HG03159 (cell line): ENCODE results near the gene IFT81.
"Not testable (repeated sequence)": the region's sequence is repeated elsewhere in the genome, so short reads cannot be mapped to it uniquely, and the experiment has no call there.

ENCODE experiments used
- ATAC-seq: cut with Tn5 transposase; IDR thresholded peaks from one replicate; pipeline ENCODE4 v1.9.1; 2021; ENCODE audit warnings: mild to moderate bottlenecking, moderate library complexity; ENCODE audit not compliant: unreplicated experiment

Gene IFT81

DNA sequence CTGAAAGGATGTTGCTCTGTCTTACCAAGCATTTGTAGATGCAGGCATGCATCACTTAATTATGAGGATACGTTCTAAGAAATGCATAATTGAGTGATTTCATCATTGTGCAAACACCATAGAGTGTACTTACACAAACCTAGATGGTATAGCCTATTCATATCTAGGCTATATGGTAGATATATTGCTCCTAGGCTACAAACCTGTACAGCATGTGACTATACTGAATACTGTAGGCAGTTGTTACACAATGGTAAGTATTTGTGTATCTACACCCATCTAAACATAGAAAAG lies 75.9 kb downstream of the IFT81 start:
- no peak for ATAC-seq

DNA sequence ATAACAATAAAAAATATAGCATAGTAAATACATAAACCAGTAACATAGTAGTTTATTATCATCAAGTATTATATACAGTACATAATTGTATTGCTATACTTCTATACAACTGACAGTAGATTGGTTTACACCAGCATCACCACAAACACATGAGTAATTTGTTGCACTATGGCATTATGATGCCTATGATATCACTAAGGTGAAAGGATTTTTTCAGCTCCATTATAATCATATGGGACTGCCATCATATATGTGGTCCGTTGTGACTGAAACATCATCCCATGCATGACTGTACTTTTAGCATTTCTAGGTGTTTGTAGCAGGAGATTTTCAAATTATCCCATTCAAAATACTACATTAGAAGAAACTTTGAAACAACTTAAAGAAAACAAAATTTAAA lies 77.8 kb downstream of the IFT81 start:
- no peak for ATAC-seq

DNA sequence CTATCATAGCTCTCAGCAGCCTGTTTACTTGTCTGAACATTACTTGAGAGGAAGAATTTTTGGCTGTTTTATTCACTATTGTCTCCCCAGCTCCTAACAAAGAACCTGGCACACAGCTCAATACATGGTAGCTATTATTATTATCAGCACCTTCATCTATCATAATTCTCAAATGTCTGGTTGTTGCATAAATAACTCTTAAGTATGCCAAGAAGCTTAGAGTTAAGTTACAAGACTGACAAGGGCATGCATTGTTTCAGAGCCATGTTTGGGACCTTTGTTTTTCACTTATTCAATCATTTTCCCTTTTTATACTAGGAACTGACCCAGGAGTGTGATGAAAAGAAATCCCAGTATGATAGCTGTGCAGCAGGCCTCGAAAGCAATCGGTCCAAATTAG lies 79.4 kb downstream of the IFT81 start:
- no peak for ATAC-seq

DNA sequence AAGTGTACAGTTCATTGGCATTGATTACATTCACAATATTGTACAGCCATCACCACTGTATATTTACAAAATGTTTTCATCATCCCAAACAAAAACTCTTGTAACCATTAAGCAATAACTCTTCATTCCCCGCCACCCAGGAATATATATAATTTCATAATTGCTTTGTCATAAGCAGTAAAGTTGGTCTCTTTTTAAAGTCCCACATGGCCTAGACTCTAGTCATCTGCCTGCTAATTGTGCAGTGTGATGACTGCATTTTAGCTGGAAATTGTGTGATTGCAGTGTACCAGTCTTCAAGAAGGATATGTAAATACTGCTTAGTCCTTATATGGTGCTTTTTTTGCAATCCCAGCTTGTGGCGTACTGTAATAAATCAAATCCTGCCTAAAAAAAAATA lies 81.8 kb downstream of the IFT81 start:
- ATAC-seq, result no peak

DNA sequence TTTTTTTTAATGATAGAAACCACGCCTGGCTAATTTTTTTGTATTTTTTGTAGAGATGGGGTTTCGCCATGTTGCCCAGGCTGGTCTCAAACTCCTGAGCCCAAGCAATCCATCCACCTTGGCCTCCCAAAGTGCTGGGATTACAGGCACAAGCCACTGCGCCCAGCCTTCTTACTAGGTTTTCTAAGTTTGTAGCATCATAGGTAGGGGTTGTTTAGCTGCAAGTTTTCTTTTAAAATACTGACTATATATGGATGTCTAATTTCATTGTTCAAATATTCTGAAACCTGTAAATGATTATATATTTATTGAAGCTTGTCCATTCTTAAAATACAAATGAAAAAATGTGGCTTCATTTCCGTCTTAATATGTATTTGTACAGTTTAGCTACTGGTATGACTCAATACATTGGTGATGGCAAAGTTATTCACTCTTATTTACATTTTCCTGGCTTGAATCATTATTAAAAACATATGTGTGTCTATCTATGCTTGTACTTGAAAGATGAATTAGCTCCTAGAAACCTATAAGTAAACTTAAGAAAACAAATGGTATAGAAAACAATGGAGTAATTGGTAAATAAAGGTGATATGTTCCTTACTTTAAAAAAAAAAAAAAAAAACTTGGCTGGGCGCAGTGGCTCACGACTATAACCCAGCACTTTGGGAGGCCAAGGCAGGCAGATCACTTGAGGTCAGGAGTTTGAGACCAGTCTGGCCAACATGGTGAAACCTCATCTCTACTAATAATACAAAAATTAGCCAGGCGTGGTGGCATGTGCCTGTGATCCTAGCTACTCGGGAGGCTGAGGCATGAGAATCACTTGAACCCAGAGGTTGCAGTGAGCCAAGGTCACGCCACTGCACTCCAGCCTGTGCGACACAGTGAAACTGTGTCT lies 87.7 kb downstream of the IFT81 start:
- ATAC-seq, result not testable (repeated sequence)

DNA sequence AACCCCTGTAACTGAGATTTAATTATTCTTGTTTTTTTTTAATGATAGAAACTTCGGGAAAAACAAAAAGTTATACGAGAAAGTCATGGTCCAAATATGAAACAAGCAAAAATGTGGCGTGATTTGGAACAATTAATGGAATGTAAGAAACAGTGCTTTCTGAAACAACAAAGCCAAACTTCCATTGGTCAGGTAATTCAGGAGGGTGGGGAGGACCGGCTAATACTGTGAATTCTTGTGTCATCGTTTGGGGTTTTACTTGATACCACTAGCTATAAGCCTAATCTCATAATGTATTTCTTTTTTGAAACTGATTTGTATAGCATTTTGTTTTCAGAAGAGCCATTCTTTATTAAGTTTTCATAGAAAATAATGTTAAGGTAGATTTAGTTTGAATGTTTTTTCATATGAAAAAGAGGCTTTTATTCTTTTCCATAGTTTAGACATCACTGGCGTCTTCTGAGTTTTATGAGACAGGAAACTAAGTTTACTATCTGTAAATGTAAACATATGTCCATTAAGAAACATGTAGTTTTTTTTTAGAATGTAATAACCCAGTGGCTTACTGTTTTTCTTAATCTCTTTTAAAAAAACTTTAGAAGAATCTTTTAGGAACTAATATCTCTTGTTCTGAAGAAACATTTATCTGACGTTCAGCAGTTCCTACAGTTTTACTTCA lies 94.0 kb downstream of the IFT81 start:
- ATAC-seq, result no peak

DNA sequence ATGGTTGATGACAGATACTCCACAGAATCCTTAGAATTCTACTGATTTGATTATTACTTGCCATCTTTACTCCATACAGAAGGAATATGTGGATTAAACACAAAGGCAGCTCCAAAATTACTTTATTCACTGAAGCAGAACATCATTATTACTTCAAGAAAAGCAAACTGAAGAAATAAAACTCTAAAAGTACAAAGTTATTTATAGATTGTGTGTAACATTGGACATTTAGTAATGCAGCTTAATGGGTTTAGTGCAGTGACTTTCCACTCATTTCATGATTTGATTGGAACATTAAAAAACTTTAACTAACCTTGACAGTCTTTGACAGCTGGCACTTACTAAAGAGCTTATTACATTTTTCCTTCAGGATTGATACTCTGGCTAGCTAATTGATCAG lies 97.9 kb downstream of the IFT81 start:
- ATAC-seq, result no peak

DNA sequence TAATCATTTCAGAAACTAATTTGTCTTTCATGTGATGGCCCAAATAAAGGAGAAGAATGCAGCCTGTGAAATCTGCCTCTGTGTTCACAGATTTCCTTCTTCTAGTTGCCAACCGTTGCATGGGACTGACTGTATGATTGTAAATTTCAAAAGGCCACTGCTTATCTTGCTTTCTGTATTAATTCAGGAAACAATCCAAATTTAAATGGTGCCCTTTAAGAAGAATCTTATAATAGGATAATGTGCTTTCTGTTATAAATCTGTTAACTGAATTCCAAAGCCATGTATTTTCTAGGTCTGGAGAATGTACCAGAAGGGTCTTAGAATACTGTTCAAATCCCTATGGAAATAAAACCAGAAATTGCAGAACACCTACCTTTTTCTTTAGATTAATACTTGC lies 98.3 kb downstream of the IFT81 start:
- ATAC-seq, result no peak

DNA sequence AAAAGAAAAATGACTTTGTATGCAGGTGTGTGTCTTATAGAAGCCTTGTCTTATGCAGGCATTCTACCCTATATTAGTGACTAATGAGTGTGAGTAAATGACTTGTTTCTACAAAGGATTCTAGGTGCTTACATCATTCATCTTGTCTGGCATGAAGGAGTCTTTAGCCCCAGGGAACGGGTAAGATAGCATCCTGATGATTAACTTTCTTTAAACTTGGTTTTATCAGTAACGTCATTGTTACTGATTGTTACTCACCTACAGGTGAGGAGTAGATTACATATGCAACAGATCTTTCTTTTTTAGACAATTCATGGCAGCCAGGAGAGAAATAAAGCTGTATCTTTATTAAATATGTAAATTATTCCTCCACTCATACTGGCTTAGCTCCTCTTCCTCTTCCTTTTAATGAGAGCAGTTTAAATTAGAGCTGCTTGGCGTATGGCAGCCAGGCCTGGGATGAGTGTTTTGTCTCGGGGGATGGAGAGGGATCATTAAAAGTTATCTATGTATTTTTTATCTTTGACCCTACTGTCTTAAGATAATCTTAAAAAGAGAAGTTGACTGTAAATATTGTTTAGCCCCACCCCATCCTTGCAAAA lies 99.7 kb downstream of the IFT81 start:
- no peak for ATAC-seq

DNA sequence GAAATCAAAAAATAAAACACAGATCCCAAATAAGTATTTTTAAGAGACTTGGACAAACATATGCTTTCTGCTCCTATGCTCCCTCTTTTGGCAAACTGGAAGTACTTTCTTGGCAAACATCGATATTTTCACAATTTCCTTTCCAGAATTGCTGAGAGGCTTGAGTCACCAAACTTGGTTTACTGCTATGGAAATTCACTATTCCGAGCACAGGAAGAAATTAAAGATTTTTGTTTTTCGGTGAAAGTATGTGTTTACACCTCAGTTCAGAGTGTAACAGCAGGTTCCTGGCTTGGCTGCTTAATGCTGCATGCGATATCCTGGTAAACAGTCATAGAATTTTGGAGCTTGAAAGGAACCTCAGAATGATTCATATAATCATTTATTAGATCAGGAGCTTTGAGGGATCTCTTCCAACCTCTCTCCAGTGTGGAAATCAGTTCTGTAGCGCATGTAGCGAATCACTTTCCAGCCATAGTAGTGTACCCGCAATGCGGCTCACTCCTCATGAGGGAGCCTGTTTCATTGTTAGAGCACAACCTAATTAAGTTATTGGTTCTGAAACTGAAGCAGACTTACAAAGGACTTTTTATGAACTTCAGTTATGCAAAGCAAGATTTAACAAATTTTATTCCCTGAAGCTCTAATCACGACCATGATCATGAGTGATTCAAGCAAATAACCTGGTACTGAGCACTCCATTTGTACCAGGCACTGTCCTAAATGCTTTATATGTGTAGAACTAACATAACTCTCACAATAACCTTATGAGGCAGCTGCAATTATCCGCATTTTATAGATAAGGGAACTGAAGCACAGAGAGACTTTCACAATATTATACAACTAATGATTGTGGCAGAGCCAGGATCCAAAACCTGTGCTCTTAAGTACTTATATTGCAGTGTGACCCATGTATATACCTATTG lies 100.5 kb downstream of the IFT81 start:
- ATAC-seq, result no peak

DNA sequence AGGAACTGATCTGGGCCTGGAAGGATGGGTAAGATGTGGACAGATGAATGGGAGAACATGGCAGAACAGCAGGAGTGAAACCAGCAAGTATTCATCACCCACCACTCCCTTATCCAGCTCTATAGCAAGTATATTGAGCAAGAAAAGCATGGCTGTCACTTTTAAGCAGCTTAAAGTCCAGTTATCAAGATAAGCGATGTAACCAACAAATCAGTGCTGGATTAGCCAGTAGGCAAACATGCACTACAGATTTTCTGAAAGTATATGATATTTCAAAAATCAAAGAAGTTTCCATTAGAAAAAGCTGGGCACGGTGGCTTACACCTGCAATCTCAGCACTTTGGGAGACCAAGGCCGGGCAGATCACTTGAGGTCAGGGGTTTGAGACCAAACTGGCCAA lies 103.0 kb downstream of the IFT81 start:
- ATAC-seq, result no peak

DNA sequence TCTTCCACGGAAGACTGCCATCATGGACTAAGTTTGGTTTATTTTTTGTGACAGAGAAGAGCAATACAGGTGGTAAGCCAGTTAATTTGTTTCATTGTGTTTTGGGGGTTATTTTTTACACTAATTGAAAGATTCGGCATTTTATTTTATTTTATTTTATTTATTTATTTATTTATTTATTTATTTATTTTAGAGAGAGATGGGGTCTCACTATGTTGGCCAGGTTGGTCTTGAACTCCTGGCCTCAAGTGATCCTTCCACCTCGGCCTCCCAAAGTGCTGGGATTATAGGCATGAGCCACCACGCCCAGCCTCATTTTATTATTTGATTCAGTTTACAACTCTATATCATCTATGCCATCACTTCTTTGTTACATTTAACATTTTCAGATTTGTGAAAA lies 104.2 kb downstream of the IFT81 start:
- ATAC-seq, result not testable (repeated sequence)

DNA sequence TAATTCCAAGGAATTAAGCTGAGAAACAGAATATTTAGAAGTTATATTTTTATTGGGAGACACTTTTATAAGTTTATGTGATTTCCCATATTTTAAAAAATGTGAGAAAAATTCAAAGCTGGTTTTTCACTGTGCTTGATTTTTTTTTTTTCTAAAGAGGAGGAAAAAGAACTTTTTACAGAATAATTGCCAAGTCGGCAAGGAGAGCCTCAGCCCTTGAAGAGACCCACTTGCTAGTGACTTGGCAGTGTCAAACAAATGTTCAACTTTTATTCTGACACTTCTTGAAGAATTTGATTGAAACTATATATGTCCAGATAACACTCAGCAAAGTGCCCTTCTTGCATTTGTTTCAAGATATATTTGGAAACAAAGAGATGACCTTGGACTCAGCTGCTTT lies 104.6 kb downstream of the IFT81 start:
- ATAC-seq, result no peak

DNA sequence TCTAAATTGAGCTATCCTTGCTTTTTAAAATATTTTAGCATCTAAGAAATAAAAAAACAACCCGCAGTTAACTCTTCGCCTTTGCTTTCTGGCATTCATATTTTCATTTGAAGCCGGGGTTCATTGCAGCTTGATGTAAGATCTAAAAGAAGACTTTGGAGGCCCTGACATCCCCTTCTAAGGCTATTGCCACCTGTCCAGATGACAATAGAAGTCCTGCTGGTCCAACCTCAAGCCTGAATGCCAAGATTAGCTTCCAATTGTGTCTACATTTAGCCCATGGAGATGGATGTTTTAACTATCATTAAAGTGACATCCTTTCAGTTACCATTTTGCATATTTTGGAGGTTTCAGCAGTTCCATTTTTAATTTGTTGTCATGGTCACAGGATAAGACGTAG lies 105.3 kb downstream of the IFT81 start:
- no peak for ATAC-seq

DNA sequence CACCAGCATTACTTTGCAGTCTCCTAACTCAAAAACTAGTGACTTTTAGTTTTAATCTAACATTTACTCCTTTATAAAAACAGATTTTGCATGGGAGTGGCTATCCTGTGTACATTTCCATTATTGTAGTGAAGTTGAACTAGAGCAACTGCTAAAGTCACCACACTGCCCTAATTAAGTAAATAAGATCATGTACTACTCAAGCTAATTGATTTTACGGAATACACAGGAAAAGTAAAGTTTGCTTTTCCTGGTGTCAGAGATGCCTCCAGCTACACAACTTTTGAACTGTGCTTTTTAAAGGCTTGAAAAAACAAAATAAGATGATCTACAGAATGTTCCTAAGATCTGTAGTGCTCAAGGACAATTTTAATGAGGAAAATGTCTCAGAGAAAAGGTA lies 106.5 kb downstream of the IFT81 start:
- ATAC-seq, result no peak

DNA sequence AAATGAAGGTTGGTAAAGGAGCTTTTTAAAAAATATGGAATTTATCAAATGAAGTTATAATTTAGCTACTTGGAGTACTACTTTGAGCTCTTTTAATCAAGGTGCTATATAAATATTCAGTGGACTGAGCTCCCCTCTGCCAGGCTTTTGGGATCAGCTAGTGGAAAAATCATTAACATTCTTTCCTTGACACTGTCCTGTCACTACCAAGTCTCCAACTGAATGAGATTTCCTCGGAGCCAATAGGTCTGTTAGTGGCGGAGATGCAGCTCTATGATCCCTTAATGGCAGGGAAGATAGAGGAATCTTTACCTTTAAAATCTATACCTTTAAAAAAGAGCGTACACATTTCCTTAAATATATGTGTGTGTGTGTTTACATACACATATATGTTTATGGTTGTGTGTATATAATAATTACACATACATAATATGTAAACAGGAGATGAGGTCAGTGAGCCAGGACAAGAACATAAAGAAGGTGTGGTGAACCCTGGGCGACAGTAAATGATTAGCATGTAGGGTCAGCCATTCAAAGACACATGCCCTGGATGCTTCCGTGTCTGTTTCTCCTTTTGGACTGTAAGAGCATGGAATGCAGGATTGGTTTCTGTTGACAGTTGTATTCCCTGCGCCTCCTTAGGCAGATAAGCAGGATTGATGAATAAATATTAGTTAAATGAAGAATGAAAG lies 109.2 kb downstream of the IFT81 start:
- no peak for ATAC-seq

DNA sequence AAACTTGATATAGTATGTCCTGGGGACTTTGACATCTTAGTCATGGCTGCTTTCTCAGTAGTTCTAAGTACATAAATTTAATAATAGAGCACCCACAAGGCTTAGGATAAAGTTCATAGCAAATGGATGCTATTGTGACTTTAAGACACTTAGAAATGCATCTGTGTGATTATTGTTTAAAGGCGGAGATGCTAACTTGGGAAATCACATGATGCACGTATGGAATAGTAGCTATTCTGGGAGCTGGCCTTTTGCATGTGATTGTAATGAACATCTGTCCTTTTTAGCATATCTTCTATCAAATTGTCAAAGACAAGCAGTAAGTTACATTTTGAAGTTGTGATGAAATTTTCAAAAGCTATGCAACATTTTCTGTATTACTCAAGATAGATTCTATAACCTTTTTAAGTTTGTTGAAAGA lies 110.2 kb downstream of the IFT81 start:
- ATAC-seq, result no peak

DNA sequence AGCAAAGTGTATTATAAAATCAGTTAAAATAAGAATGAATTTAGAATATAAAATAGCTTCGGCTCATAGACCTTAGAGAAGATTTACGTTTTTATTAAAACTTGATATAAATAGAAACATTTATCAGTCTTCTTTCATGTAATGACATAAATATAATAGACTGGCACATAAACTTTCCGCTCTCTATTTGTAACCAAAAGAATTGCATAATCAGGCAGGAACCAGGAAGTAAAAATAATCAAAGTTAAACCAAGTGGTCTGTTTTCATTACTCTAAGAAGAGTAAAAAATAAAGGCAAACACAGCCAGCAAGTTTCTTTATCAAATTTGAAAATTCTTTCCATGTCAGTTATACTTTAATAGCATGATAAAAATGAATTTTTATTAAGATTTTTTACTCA lies 110.6 kb downstream of the IFT81 start:
- no peak for ATAC-seq

DNA sequence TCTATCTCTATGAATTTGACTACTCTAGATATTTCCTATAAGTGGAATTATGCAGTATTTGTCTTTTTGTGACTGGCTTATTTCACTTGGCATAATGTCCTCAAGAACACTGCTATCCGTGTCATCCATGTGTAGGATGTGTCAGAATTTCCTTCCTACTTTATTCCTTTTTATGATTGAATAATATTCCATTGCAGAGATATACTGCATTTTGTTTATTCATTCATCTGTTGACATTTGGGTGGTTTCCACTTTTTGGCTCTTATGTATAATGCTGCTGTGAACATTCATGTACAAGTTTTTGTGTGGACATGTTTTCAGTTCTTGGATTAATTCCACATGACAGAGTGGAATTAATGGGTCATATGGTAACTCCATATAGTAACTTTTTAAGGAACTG lies 111.2 kb downstream of the IFT81 start:
- ATAC-seq, result no peak

DNA sequence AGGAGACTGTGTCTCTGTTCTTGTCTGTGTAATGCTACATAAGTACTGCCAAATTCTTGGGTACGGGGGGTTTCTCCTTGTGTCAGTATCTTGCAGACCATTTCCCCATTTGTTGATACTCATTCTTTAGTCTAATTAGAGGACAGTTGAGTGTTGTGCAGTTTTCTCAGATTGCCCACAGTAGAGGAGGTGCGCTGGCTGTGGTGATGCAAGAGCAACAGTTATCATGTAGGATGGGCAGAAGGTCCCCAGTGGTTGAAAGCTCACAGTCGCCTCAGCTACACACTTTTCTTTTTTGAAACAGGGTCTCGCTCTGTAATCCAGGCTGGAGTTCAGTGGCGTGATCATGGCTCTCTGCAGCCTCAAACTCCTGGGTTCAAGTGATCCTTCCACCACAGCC lies 119.1 kb downstream of the IFT81 start:
- no peak for ATAC-seq

DNA sequence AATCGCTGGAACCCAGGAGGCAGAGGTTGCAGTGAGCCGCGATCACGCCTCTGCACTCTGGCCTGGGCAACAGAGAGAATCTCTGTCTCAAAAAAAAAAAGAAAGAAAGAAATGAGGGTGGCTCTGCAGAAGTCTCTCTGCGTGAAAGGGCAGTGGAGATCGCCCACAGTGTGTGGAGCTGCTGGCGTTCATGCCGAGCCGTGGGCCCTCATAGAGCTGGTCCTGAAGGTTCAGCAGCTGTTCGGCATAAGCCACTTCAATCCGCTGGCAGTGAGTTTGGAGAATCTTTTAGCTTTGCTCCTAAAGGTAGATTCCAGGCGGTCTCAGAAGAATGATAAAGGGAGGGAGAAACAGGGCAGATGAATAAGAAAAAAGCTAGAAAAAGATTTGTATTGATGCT lies 120.2 kb downstream of the IFT81 start:
- no peak for ATAC-seq
